Thoracic aorta (tissue), 2 donors: ENCODE measurements around the gene LRRC4B. TPM values are rescaled to one million over a fixed set of nuclear protein-coding genes. Genes with fewer than 3 reads are reported as not detected.
"Not testable (repeated sequence)": the region's sequence is repeated elsewhere in the genome, so short reads cannot be mapped to it uniquely, and the experiment has no call there.

ENCODE experiments used
- ATAC-seq: fragments of 150-250 bp; one replicate; pipeline ENCODE4 v1.8.0; 2017; ENCODE audit warnings: low read depth; ENCODE audit not compliant: insufficient number of reproducible peaks, low FRiP score
- DNase-seq: peaks from one replicate; pipeline ENCODE4 v3.0.0-alpha.2; 2020; ENCODE audit warnings: low spot score
- H3K27ac ChIP-seq, 2 donors: fragments of 200-600 bp; sonication (generic); 1 replicate in 1 of 2; 2 replicates in 1 of 2; pipeline ENCODE4 v1.5.1; 2016; ENCODE audit warnings: mild to moderate bottlenecking in 2 of 2, moderate library complexity in 2 of 2
- H3K27me3 ChIP-seq: fragments of 200-600 bp; sonication (generic); replicated peaks from 2 replicates; pipeline ENCODE4 v1.6.0; 2016; ENCODE audit warnings: mild to moderate bottlenecking; ENCODE audit not compliant: insufficient read depth
- H3K36me3 ChIP-seq: fragments of 200-600 bp; sonication (generic); one replicate; pipeline ENCODE4 v1.5.1; 2016
- H3K4me1 ChIP-seq, 2 donors: fragments of 200-600 bp; sonication (generic); 1 replicate in 1 of 2; 2 replicates in 1 of 2; pipeline versions ENCODE4 v1.5.1 to v1.6.0; 2016; ENCODE audit warnings: low read depth in 2 of 2, mild to moderate bottlenecking in 1 of 2; ENCODE audit not compliant: control insufficient read depth in 1 of 2
- H3K4me3 ChIP-seq: fragments of 200-600 bp; sonication (generic); 2 replicates; pipeline ENCODE4 v1.5.1; 2016; ENCODE audit warnings: mild to moderate bottlenecking
- H3K9me3 ChIP-seq: fragments of 200-600 bp; sonication (generic); 2 replicates; pipeline ENCODE4 v1.5.1; 2016
- total RNA-seq, 2 donors: library from RNA; depleted of rRNA; stranded (reverse); fragments of >200 nt; gene quantifications; one replicate each; pipeline versions ENCODE4 v1.1.0 to v1.2.3, GENCODE V29; 2016
- TF ChIP-seq, protein P1 (sequence below): fragments of 200-600 bp; sonication (generic); IDR thresholded peaks from one replicate; pipeline ENCODE4 v1.5.1; 2019; ENCODE audit warnings: antibody characterized with exemption

LRRC4B gene
- total RNA-seq, 2 donors from 2014 or later: 5.3 to 13.7 TPM

- Histone ChIP-seq H3K36me3 (no peaks in the 10 kb centered on the region), H3K27ac (no peak overlapping the region), H3K9me3 (no peaks in the 10 kb centered on the region), H3K4me3 (no peak overlapping the region), H3K27me3 (no peaks in the 10 kb centered on the region), H3K4me1 (no peaks in the 10 kb centered on the region)
- DNase-seq: no peak
- TF ChIP-seq, protein P1, sequence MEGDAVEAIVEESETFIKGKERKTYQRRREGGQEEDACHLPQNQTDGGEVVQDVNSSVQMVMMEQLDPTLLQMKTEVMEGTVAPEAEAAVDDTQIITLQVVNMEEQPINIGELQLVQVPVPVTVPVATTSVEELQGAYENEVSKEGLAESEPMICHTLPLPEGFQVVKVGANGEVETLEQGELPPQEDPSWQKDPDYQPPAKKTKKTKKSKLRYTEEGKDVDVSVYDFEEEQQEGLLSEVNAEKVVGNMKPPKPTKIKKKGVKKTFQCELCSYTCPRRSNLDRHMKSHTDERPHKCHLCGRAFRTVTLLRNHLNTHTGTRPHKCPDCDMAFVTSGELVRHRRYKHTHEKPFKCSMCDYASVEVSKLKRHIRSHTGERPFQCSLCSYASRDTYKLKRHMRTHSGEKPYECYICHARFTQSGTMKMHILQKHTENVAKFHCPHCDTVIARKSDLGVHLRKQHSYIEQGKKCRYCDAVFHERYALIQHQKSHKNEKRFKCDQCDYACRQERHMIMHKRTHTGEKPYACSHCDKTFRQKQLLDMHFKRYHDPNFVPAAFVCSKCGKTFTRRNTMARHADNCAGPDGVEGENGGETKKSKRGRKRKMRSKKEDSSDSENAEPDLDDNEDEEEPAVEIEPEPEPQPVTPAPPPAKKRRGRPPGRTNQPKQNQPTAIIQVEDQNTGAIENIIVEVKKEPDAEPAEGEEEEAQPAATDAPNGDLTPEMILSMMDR: no peak
- ATAC-seq: no peak
These were observed 22.0 kb upstream of the LRRC4B start for GRCh38 chr19:50590191-50590590.

DNA sequence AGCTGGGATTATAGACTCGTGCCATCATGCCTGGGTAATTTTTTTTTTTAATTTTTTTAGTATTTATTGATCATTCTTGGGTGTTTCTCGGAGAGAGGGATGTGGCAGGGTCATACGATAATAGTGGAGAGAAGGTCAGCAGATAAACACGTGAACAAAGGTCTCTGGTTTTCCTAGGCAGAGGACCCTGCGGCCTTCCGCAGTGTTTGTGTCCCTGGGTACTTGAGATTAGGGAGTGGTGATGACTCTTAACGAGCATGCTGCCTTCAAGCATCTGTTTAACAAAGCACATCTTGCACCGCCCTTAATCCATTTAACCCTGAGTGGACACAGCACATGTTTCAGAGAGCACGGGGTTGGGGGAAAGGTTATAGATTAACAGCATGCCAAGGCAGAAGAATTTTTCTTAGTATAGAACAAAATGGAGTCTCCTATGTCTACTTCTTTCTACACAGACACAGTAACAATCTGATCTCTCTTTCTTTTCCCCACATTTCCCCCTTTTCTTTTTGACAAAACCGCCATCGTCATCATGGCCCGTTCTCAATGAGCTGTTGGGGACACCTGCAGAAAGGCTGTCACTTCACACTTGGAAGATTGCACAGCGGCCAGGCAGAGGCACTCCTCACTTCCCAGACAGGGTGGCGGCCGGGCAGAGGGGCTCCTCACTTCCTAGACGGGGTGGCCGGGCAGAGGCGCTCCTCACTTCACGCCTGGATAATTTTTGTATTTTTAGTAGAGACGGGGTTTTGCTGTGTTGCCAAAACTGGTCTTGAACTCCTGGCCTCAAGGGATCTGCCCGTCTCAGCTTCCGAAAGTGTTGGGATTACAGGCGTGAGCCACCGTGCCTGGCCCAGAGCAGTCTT is 13.8 kb upstream of the LRRC4B start:
- H3K9me3 ChIP-seq, H3K27me3 ChIP-seq, H3K4me3 ChIP-seq, DNase-seq, H3K4me1 ChIP-seq, H3K36me3 ChIP-seq, H3K27ac ChIP-seq, ATAC-seq: not testable (repeated sequence)

DNA sequence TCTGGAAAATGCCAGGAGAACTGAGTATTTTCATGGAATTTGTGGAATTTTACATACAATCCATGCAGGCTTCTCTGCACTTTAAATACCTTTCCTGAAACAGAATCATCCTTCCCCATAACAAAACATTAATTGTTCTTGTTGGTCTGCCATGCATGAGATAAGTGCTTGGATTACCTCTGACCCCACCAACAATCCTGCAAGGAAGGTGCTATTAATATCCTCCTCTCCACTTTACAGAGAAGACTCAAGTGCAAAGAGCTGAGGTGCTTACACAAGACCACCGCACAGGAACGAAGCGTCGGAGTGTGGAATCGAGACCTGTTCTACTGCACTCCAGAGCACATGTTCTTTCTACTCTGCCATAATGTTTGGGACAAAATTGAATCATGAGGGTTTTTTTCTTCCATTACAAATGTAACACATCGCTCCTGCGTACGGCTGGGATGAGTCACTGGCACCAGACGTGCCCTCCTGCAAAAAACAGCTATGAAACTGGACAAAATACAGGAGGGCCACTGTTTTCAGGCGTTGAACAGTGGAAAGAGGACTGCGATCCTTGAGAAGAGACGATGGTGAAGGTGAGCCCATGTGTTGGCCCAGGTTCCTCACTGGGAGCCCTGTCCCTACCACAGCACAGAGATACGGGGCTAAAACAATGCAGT is 12.9 kb upstream of the LRRC4B start:
- Histone ChIP-seq H3K27me3 (no peaks in the 10 kb centered on the region), H3K4me3 (no peak overlapping the region), H3K9me3 (no peaks in the 10 kb centered on the region), H3K36me3 (no peaks in the 10 kb centered on the region), H3K4me1 (no peaks in the 10 kb centered on the region), H3K27ac (no peak overlapping the region)
- ATAC-seq (no peak), DNase-seq (no peak)
- TF ChIP-seq, protein P1: no peak

DNA sequence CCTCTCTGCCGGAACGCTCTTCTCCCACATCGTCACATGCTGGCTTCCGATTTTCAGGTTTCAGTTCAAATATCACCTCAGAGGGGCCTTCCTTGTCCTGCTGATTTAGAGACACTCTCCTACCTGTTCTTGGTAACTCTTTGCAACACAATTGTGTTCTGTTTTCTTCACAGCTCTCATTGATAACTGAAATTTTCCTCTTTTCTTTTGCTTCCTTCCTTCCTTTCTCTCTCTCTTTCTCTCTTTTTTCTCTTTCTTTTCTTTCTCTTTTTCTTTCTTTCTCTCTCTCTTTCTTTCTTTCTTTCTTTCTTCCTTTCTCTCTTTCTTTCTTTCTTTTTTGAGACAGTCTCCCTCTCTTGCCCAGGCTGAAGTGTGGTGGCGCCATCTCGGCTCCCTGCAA is 12.0 kb upstream of the LRRC4B start:
- Histone ChIP-seq H3K36me3 (no peaks in the 10 kb centered on the region), H3K27ac (no peak overlapping the region), H3K27me3 (no peaks in the 10 kb centered on the region), H3K4me1 (no peaks in the 10 kb centered on the region), H3K9me3 (no peaks in the 10 kb centered on the region), H3K4me3 (no peak overlapping the region)
- ATAC-seq (no peak), DNase-seq (no peak)
- TF ChIP-seq, protein P1: no peak

GRCh38 chr19:50576769-50577168 is 8.5 kb upstream of the LRRC4B start:
- H3K27ac ChIP-seq, H3K9me3 ChIP-seq, H3K27me3 ChIP-seq, H3K36me3 ChIP-seq, H3K4me1 ChIP-seq, H3K4me3 ChIP-seq, DNase-seq, ATAC-seq: not testable (repeated sequence)

GRCh38 chr19:50573741-50574461 is 5.7 kb upstream of the LRRC4B start:
- Histone ChIP-seq H3K9me3 (no peaks in the 10 kb centered on the region), H3K27me3 (no peaks in the 10 kb centered on the region), H3K4me3 (no peak overlapping the region), H3K4me1 (no peaks in the 10 kb centered on the region), H3K27ac (no peak overlapping the region), H3K36me3 (no peaks in the 10 kb centered on the region)
- ATAC-seq (no peak), DNase-seq (no peak)
- TF ChIP-seq, protein P1: no peak
